ENCODE data around the gene RGS14.
A peak's percentile ranks its signal among the peaks of the same experiment; 100 is the strongest.
"Not testable (repeated sequence)": the region's sequence is repeated elsewhere in the genome, so short reads cannot be mapped to it uniquely, and the experiment has no call there.

Gene RGS14

GRCh38 chr5:177364159-177364962, 6.6 kb downstream of the RGS14 start:
- DNase-seq (ENCODE audit: low spot score) = no peak

GRCh38 chr5:177365845-177366527, 8.3 kb downstream of the RGS14 start:
- DNase-seq (ENCODE audit: low spot score) = no peak

- peak; percentile 36 for DNase-seq (ENCODE audit: low spot score)
Observed at GRCh38 chr5:177366528-177367322, 9.0 kb downstream of the RGS14 start.

- no peak for DNase-seq (ENCODE audit: low spot score)
Observed at GRCh38 chr5:177367323-177367848, 9.7 kb downstream of the RGS14 start.

GRCh38 chr5:177367981-177368868, 10.5 kb downstream of the RGS14 start:
- no peak for DNase-seq (ENCODE audit: low spot score)

- DNase-seq (ENCODE audit: low spot score) = peak; percentile 26
Observed at GRCh38 chr5:177368869-177369644, 11.3 kb downstream of the RGS14 start.

- no peak for DNase-seq (ENCODE audit: low spot score)
Observed at GRCh38 chr5:177369645-177370440, 12.1 kb downstream of the RGS14 start.

- peak; percentile 79 for DNase-seq (ENCODE audit: low spot score)
Observed at GRCh38 chr5:177370488-177371119, 12.9 kb downstream of the RGS14 start.

GRCh38 chr5:177371120-177372033, 13.7 kb downstream of the RGS14 start:
- no peak for DNase-seq (ENCODE audit: low spot score)

GRCh38 chr5:177372034-177372896, 14.5 kb downstream of the RGS14 start:
- no peak for DNase-seq (ENCODE audit: low spot score)

GRCh38 chr5:177372910-177373309, 15.2 kb downstream of the RGS14 start:
- DNase-seq (ENCODE audit: low spot score) = no peak

GRCh38 chr5:177373806-177374205, 16.1 kb downstream of the RGS14 start:
- no peak for DNase-seq (ENCODE audit: low spot score)

GRCh38 chr5:177374211-177374610, 16.5 kb downstream of the RGS14 start:
- DNase-seq (ENCODE audit: low spot score) = no peak

GRCh38 chr5:177375516-177375915, 17.8 kb downstream of the RGS14 start:
- not testable (repeated sequence) for DNase-seq (ENCODE audit: low spot score)

GRCh38 chr5:177376107-177376506, 18.4 kb downstream of the RGS14 start:
- DNase-seq (ENCODE audit: low spot score) = no peak

- DNase-seq (ENCODE audit: low spot score) = no peak
Observed at GRCh38 chr5:177377851-177378776, 20.4 kb downstream of the RGS14 start.
